GM19043 (cell line): ENCODE results near the gene COG1.

Source experiments
- ATAC-seq: cut with Tn5 transposase; IDR thresholded peaks from one replicate; pipeline ENCODE4 v1.9.1; 2021; ENCODE audit warnings: low read depth; ENCODE audit not compliant: unreplicated experiment

COG1 gene

DNA sequence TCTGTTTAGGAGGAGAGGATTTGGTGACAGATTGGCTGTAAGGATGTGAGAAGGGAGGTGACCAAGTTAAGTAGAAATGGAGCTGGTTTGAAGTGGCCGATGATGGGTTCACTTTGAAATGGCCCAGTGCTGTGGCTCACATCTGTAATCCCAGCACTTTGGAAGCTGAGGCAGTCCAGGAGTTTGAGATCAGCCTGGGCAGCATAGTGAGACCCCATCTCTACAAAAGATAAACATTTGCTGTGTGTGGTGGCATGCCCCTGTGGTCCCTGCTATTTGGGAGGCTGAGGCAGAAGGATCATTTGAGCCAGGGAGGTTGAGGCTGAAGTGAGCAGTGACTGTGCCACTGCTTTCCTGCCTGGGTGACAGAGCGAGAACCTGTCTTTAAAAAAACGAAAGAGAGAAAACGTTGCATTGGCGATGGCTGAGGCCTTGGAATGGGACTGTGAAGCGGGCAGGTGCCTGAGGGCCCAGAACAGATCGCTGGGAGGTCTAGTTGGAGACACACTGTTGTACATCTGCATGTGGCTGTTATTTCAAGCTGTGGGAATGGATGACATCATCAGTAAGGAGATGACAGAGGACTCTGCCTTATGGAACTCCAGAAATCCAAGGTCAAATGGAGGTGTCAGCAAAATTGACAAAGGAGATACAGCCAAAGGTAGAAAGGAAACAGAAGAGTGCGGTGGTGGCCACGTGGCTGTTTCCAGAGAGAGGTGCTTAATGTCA is 5.5 kb downstream of the COG1 start:
- no peak for ATAC-seq

DNA sequence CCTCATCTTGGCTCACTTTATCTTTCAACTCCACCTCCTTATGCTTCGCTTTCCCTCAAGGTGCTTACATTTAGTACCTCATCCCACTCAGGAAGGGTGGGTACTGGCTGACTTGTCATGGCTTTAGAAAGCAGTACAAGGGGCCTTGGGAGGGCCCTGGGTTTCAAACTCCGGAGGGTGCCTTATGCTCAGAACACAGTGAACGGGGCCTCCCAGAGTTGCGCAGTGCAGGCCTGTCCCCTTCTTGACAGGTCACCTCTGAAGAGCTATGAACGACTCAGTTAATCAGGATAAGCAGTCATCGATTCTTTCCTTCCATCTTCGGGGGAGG is 6.0 kb downstream of the COG1 start:
- ATAC-seq, result no peak

DNA sequence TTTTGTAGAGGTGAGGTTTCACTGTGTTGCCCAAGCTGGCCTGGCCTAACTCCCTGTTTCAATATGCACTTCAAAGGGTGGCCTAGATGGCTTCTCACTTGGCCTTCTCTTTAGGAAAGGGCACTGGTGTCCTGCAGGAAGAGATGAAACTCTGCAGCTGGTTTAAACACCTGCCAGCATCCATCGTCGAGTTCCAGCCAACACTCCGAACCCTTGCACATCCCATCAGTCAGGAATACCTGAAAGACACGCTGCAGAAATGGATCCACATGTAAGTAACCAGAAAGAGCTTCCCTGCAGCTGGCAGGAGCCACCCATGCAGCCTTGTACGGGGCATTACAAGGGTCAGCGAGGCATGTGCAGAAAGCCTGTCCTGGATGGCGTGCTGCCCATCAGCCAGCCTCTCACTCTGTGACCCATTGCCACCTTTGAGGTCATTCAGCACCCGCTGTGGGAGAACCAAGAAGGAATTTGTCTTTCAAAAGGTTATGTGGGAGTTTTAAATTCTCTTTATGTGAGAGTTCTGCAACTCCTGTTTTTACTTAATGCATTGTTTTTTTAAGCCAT is 7.0 kb downstream of the COG1 start:
- no peak for ATAC-seq

DNA sequence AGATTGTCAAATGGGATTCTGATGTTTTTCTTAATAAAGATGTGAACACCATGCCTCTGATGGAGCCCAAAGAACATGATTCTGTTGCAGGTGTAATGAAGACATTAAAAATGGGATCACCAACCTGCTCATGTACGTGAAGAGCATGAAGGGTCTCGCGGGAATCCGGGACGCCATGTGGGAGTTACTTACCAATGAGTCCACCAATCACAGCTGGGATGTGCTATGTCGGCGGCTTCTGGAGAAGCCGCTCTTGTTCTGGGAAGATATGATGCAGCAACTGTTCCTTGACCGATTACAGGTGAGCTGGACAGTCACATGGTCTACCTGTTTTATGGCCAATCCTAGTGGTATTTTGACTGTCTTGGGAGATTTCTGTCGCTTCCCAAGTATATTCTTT is 7.6 kb downstream of the COG1 start:
- ATAC-seq, result no peak

DNA sequence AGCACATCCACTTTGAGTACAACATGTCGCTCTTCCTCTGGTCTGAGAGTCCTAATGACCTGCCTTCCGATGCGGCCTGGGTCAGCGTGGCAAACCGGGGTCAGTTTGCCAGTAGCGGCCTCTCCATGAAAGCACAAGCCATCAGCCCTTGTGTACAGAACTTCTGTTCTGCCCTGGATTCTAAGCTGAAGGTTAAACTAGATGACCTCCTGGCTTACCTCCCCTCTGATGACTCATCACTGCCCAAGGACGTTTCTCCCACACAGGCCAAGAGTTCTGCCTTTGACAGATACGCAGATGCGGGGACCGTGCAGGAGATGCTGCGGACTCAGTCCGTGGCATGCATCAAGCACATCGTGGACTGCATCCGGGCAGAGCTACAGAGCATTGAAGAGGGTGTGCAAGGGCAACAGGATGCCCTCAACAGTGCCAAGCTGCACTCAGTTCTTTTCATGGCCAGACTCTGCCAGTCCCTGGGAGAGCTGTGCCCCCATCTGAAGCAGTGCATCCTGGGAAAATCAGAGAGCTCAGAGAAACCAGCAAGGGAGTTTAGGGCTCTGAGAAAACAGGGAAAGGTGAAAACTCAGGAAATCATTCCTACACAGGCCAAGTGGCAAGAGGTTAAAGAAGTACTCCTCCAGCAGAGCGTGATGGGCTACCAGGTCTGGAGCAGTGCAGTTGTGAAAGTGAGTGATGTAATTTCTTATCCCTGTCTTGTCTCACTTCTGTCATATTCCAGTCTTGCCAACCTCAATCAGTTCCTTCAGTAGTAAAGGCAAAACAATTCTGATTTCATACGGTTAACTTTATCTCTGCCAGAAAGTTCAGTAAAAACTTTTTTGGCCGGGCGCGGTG is 8.6 kb downstream of the COG1 start:
- no peak for ATAC-seq

DNA sequence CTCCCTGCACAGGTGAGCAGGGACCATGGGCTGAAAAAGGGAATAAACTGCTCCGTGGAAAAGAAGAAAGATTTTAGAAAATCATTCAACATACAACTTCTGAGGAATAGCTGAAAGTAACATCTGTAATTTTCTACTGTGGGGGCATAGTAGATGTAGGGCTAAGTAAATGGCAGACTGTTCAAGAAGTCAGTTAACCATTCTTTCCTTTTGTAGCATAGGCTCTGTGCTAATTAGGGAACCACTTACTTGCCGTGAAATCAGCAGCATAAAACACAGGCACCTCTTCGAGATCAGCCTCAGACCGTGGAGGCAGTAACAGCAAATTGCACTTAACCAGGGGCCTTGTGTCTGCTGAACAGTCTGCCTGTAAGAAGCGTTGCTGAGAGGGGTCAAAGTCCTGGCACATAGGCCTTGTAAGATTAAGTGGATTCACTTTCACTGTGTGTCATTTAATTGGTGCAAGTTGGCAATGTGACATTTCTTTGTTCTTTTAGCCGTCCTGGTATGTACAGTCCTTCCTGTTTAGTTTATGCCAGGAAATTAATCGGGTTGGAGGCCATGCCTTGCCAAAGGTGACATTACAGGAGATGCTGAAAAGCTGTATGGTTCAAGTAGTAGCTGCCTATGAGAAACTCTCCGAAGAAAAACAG is 10.4 kb downstream of the COG1 start:
- ATAC-seq, result no peak

DNA sequence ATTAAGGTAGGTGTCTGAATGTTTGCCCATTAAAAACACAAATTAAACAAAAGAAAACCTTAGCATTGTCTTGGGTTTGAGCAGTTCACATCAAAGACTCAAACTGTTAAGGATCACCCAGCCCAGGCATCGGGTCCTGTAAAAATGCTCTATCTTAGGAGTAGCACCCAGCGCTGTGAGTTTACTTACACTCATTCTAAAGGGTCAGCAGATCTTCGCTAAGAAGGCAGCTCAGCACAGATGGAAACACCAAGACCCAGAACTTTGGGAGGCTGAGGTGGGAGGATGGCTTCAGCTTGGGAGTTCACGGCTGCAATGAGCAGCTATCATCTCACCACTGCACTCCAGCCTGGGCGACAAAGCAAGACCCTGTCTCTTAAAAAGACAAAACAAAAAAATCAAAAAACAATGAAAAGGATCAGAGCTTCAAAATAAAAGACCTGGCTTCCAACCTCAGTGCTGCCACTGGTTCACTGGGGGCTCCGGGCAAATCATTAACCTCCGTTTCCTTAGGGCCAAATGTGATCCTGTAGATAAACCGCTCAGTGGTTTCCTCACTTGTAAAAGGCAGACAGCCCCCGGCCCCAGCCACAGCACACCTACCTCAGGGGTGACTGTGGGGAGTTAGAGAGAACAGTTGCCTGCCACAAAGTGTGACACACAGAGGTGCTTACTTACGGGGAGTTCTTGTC is 11.1 kb downstream of the COG1 start:
- no peak for ATAC-seq

DNA sequence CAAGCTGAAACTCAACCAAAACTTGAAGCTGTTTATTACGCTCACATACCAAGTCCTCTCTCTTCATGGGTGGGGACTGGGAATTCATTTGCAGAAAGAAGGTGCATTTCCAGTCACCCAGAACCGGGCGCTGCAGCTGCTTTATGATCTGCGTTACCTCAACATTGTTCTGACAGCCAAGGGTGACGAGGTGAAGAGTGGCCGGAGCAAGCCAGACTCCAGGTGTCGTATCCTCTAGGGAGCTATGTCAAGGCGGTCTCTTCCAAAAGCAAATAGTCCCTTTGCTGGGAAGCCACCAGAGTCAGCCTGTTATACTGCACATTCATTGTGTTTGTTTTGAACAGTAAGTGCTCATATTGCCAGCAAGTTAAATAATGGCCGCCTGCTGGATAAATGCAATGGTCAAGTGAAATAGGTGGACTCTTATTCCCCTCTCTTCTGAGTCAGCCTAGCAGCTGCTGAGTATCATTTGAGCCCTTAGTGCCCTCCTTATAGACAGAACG is 12.7 kb downstream of the COG1 start:
- ATAC-seq, result no peak

DNA sequence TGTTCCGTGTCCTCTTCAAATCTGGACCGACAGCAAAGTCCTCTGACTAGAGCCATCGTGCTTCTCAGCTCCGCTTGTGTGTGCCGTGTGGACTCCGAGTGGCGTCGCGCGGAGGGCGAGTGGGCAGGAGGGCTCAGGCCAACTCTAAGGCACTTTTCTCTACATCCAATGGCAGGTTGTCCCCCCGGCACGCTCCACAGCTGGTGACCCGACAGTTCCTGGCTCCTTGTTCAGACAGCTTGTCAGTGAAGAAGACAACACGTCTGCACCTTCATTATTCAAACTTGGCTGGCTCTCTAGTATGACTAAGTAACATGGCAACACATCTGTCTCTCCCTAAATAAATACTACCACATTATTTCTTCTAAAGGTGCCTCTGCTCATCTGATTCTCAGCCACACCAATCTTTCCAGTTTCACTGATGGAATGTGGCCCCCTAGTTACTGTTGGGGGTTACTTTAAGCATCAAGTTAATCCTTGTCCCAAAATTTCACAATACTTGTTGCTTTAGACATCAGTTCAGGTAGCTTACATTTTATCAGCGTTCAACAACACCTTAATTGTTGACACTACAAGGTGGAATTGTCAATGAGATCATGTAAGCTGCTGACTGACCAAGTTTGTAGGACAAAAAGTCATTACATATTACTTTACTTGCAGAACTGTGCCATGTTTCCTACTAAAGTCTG is 15.4 kb downstream of the COG1 start:
- ATAC-seq, result no peak

DNA sequence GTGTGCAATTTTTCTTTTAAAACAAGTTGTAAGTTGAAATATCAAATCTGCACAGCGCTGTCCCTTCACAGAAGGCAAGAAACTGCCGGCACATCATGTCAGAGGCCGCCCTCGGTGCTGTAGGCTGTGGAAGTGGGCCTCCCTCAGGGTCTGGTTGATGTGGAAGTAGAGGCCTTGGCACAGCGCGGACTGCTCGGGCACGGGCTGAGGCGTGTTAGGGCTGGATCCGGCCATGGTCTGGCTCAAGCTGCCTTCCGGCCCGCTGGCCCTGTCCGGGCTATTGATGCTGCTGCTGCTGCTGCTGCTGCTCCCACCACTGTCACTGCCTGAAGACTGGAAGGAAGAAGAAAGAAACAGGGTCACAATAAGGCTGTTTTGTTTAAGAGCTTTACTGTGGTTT is 16.6 kb downstream of the COG1 start:
- ATAC-seq, result no peak

DNA sequence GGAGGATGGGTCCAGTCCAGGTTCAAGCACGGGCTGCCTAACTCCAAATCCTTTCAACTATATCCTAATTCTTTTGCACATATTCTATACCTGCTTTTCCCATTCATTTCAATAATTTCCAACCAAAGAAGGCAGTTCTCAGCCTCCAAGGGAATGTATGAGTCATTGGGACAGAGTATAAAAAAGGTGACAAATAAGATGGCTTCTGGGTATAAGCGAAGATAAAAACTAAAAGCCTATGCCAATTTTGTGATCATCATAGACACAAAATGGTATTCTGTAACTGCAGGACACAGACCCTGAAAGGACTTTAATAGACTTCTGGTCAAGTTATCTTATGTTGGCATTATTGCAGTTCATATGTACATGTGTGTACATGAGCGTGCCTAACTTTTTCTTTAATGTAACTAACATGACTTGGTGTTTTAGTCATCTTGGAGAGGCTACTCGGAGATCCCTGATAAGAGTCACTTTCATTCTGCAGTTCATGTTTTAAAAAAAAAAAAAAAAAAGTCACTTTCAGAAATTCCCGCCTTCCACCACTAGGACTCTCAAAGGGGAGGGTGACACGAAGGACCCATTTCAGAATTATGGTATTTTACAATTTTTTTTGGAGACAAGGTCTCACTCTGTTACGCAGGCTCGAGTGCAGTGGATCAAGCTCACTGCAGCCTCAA is 17.3 kb downstream of the COG1 start:
- no peak for ATAC-seq

DNA sequence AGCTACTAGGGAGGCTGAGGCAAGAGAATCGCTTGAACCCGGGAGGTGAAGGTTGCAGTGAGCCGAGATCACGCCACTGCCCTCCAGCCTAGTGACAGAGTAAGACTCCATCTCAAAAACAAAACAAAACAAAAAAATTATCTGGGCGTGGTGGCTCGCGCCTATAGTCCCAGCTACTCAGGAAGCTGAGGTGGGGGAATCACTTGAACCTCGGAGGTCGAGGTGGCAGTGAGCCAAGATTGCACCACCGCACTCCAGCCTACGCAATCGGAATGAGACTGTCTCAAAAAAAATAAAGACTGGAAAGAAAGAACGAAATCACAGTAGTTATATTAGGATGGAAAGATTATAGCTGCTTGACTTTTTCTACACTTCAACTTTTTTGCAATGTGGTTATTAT is 18.9 kb downstream of the COG1 start:
- no peak for ATAC-seq

DNA sequence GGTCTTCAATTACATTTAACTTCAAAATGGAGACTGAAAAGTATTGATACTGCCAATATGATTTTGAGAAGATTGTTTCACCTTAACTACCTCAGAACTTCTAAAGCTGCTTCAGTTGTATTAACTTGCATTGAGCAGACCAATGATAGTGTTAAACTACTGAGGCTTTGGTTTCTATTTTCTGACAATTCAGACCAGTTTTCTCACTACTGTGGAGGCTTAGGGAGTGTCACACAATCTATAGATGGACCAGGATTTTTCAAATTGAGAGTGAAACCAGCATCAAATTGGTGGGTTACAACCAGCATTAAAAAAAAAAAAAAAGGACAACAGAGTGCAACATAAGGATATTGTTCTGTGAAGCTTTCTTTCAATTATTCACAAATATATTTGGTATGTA is 21.2 kb downstream of the COG1 start:
- no peak for ATAC-seq

DNA sequence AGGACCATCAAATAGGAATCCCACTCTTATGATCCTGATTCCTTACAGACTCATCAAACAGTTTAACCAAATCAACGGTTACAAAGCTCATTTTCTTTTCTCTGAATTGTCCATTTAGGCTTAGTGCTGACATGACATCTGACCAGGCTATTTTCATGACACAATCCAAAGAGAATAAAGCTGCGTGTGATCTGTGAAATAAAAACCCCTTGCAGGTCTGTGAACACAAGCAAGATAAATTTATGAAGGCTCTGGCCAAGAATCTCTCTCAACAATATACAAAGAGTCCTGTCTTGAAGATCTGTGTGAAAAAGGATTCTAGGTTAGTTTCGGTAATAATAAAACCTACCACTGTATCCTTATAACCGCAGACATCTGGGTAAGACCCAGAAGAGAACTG is 22.0 kb downstream of the COG1 start:
- ATAC-seq, result no peak

DNA sequence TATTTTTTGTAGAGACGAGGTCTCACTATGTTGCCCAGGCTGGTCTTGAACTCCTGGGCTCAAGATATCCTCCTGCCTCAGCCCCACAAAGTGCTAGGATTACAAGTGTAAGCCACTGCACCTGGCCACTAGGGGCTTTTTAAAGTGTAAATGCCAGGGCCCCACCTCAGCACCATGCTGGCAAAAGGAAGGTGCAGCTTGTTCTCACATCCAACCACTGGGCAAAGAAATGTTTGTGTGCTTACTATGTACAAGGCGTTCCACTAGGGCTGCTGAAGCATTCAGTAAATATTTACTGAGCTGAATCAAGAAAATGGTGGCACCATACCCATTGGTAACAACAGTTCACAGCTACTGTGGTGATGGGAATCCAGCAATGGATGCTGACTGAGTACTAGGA is 22.6 kb downstream of the COG1 start:
- no peak for ATAC-seq

DNA sequence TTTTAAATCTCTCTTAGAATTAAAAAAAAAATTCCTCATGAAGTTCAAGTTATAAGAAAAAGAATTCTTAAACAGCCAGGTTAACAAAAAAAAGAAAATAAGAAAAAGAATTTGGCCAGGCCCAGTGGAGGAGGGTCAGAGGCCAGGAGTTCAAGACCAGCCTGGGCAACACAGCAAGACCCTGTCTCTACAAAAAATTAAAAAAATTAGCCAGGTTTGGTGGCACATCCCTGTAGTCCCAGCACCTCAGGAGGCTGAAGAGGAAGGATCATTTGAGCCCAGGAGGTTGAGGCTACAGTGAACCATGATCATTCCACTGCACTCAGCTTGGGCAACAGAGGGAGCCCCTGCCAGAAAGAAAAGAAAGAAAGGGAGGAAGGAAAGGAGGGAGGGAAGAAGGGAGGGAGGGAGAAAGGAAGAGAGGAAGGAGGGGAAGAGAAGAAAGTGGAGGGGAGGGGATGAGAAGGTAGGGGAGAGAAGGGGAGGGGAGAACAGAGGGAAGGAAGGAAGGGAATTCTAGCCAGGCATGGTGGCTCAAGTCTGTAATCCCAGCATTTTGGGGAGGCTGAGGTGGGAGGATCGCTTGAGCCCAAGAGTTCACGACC is 30.9 kb downstream of the COG1 start:
- no peak for ATAC-seq

DNA sequence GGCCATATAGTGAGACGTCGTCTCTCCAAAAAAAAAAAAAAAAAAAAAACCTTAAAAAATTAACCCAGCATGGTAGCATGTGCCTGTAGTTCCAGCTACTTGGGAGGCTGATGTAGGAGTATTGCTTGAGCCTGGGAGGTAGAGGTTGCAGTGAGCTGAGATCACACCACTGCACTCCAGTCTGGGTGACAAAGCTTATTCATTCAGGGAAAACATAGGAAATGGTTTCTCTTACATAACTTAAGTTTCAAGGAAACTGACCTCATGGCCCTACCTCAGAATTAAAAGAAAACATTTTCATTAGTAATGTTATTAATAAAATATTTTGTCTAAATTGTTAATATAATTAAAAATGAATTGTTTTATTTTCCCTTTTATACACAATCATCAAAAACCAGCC is 31.4 kb downstream of the COG1 start:
- no peak for ATAC-seq

DNA sequence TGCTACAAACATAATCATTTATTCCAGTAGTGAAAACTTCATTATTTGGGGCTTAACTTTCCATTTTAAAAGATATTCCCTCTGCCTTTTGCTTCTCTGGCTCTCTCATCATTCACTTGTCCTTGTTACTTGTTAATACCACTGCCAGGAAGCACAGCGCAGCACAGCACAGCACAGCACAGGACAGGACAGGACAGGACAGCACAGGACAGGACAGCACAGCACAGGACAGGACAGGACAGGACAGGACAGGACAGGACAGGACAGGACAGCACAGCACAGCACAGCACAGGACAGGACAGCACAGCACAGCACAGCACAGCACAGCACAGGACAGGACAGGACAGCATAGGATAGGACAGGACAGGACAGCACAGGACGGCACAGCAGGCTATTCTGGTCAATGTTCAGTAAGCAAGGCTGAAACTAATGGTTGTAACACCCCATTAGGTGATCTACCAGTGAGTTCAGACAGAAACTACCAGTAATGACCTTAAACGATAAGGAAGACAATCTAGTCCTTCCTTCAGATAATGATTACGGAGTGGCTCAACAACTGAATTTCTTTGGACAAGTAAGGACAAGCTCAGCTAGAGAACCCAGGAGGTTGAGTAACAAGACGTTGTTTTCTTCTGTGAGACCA is 31.9 kb downstream of the COG1 start:
- ATAC-seq, result no peak
